CD4-positive, alpha-beta T cell treated with Interleukin-15 for 4 hours (primary cell): ENCODE measurements around the gene RBM19.
"Not testable (repeated sequence)": the region's sequence is repeated elsewhere in the genome, so short reads cannot be mapped to it uniquely, and the experiment has no call there.

Experiments
- DNase-seq: peaks from one replicate; pipeline ENCODE4 v3.0.0-alpha.2; 2020; ENCODE audit warnings: low spot score

RBM19 gene

GRCh38 chr12:113826805-113827538, 139.2 kb downstream of the RBM19 start:
- DNase-seq = no peak

GRCh38 chr12:113825705-113826104, 140.4 kb downstream of the RBM19 start:
- no peak for DNase-seq

GRCh38 chr12:113823816-113824215, 142.3 kb downstream of the RBM19 start:
- DNase-seq = no peak

- DNase-seq = no peak
Measured at GRCh38 chr12:113823016-113823415, 143.1 kb downstream of the RBM19 start.

GRCh38 chr12:113820842-113821241, 145.3 kb downstream of the RBM19 start:
- DNase-seq = no peak

- no peak for DNase-seq
Measured at GRCh38 chr12:113820309-113820708, 145.8 kb downstream of the RBM19 start.

GRCh38 chr12:113819495-113819894, 146.6 kb downstream of the RBM19 start:
- no peak for DNase-seq

- DNase-seq = no peak
Measured at GRCh38 chr12:113818833-113819232, 147.3 kb downstream of the RBM19 start.

- DNase-seq = no peak
Measured at GRCh38 chr12:113818283-113818682, 147.8 kb downstream of the RBM19 start.

GRCh38 chr12:113816866-113817265, 149.3 kb downstream of the RBM19 start:
- DNase-seq = no peak

GRCh38 chr12:113815031-113815430, 151.1 kb downstream of the RBM19 start:
- no peak for DNase-seq

GRCh38 chr12:113813229-113813541, 152.9 kb downstream of the RBM19 start:
- no peak for DNase-seq

GRCh38 chr12:113812411-113813228, 153.5 kb downstream of the RBM19 start:
- no peak for DNase-seq

GRCh38 chr12:113809462-113810220, 156.5 kb downstream of the RBM19 start:
- DNase-seq = not testable (repeated sequence)

- no peak for DNase-seq
Measured at GRCh38 chr12:113808095-113808951, 157.8 kb downstream of the RBM19 start.

- DNase-seq = no peak
Measured at GRCh38 chr12:113805673-113806072, 160.5 kb downstream of the RBM19 start.

- no peak for DNase-seq
Measured at GRCh38 chr12:113804961-113805600, 161.0 kb downstream of the RBM19 start.

- no peak for DNase-seq
Measured at GRCh38 chr12:113803759-113804140, 162.4 kb downstream of the RBM19 start.

GRCh38 chr12:113802966-113803758, 163.0 kb downstream of the RBM19 start:
- no peak for DNase-seq

- no peak for DNase-seq
Measured at GRCh38 chr12:113802000-113802749, 163.9 kb downstream of the RBM19 start.
